C4-2B (cell line): ENCODE results near the gene MPDU1.

ENCODE experiments used
- H3K27ac ChIP-seq: fragments of 450-650 bp; 2 replicates; pipeline ENCODE4 v1.5.1; 2017
- CTCF ChIP-seq: fragments of 450-650 bp; conservative IDR thresholded peaks from 2 replicates; pipeline ENCODE4 v1.5.1; 2017; ENCODE audit warnings: mild to moderate bottlenecking
- ZFX ChIP-seq: fragments of 450-650 bp; IDR thresholded peaks from 2 replicates; pipeline ENCODE4 v1.6.1; 2017

Gene MPDU1

DNA sequence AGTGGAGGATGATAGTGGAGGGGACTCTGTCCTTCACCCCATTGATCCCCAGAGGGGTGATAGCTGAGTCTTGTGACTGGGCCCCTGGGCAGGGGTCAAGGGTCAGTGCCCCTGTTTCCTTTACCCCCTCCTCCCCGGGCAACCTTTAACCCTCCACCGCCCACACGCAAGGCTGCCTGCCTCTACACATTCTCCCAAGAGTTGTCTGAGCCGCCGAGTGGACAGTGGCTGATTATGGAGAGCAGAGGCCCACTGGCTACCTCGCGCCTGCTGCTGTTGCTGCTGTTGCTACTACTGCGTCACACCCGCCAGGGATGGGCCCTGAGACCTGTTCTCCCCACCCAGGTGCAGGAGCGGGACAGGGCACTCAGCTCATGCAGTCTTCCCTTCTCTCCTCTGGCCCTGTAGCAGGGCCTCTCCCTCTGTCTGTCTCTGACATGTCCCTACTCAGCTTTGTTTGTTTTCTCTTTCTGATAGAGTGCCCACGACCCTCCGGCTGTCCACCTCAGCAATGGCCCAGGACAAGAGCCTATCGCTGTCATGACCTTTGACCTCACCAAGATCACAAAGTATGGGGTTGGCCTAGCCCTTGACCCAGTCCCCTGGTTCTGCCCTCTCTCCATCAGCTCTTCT lies 46.4 kb downstream of the MPDU1 start, which contains the start of gene SHBG:
SHBG (plus strand) TSS at position 197 of the 633 bp plus-strand sequence; CDS start at position 235, 38 bp downstream.
- TF ChIP-seq CTCF (no peak), ZFX (no peak)
- no peak within 1 kb of the TSS for H3K27ac ChIP-seq

GRCh38 chr17:7631398-7632380 lies 48.0 kb downstream of the MPDU1 start:
- H3K27ac ChIP-seq, result no peak overlapping the region
- TF ChIP-seq CTCF, result no peak
- no peak for TF ChIP-seq ZFX

GRCh38 chr17:7632492-7632894 lies 48.8 kb downstream of the MPDU1 start:
- H3K27ac ChIP-seq, result no peak overlapping the region
- TF ChIP-seq CTCF, result peak; percentile 79
- TF ChIP-seq ZFX, result no peak

DNA sequence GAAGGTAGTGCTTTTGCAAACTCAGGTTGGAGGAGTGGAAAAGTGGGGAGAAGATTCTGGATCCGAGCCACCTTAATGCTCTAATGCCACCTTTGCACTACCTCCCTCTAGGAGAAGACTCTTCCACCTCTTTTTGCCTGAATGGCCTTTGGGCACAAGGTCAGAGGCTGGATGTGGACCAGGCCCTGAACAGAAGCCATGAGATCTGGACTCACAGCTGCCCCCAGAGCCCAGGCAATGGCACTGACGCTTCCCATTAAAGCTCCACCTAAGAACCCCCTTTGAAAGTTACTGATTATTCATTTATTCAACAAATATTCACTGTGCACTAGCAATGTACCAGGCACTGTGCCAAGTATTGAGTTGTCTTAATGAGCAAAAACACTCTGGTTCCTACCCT lies 49.4 kb downstream of the MPDU1 start:
- no peak overlapping the region for H3K27ac ChIP-seq
- TF ChIP-seq ZFX (no peak), CTCF (no peak)

DNA sequence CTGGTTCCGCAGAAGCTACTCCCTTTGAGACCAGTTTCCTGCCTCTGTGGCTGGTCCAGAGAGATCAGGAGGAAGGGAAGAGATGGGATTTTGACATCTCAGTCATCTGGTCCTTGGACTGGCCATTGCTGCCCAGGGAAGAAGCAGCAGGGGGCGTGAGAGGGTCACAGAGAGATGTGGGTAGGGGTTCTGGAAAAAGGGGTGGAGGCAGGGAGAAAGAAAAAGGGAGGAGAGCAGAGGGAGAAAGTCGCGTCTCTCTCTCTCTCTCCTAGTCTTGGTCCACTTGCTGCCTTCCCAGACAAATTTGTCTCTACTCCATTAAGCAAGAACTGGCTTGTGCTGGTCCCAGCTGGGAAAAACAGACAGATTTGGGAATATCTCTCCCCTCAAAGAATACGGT lies 50.7 kb downstream of the MPDU1 start:
- no peak overlapping the region for H3K27ac ChIP-seq
- TF ChIP-seq CTCF (no peak; the same call in 1 of the 2 replicates), ZFX (no peak)

DNA sequence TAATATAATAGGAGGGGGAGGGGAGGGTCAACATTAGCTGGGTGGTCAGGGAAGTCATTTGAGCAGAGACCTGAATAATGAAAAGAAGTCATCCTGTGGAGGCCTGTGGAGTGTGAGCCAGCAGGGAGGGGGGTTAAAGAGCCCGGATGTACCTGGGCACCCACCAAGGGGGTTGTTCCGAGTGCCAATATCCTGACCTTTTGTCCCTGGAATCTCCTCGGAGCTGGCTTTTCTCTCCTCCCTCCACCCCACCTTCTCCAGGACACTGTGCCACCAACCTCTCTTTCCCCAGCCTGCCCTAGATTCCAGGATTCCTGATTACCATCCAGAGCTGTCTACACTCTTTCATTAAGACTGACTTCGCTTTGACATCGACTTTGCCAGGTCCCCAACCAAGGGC lies 52.5 kb downstream of the MPDU1 start:
- no peak overlapping the region for H3K27ac ChIP-seq
- no peak for TF ChIP-seq CTCF
- TF ChIP-seq ZFX, result no peak
